Measurements from ENCODE around the gene CLIC5.

GRCh38 chr6:46024124-46024769 is 8.6 kb upstream of the CLIC5 start:
- TF ChIP-seq CTCF (IDR thresholded peaks at IDR 0.05; ENCODE audit: poor library complexity, severe bottlenecking), result no peak
- no peak for TF ChIP-seq TAF1 (IDR thresholded peaks at IDR 0.05; ENCODE audit: low read depth)
- TF ChIP-seq EZH2 (IDR thresholded peaks at IDR 0.05; ENCODE audit: borderline replicate concordance, insufficient read depth, low read length, poor library complexity, severe bottlenecking), result no peak
- no peak for TF ChIP-seq RAD21 (conservative IDR thresholded peaks at IDR 0.05)
- no peak for TF ChIP-seq REST (IDR thresholded peaks at IDR 0.05; ENCODE audit: borderline replicate concordance)
- no peak for TF ChIP-seq MXI1 (conservative IDR thresholded peaks at IDR 0.05; ENCODE audit: poor library complexity, severe bottlenecking)
- TF ChIP-seq SMC3 (conservative IDR thresholded peaks at IDR 0.05; ENCODE audit: poor library complexity), result no peak
